BJ (cell line): Measurements from ENCODE around the gene MANF. TPM values are rescaled to one million over a fixed set of nuclear protein-coding genes. Genes with fewer than 3 reads are reported as not detected.
"Not testable (repeated sequence)": the region's sequence is repeated elsewhere in the genome, so short reads cannot be mapped to it uniquely, and the experiment has no call there.

Source experiments
- CTCF ChIA-PET: fragments of 350-600 bp; formaldehyde crosslinking; extraction: SDS; loops from one replicate; lab custom pipeline; 2021; ENCODE audit warnings: antibody characterized with exemption, inconsistent platforms; lab: Yijun Ruan, JAX
- POLR2A ChIA-PET: fragments of 300-600 bp; sonication (Branson Sonifier 250); formaldehyde crosslinking; extraction: SDS; loops from one replicate; lab custom pipeline; 2021; ENCODE audit warnings: antibody characterized with exemption; lab: Charles Lee
- DNase-seq: peaks from one replicate; pipeline ENCODE4 v3.0.0-alpha.2; 2011; ENCODE audit warnings: low read depth
- H3K27me3 ChIP-seq: 2 replicates; pipeline ENCODE4 v1.6.0; 2011; ENCODE audit warnings: low read length; ENCODE audit not compliant: control insufficient read depth, insufficient read depth
- H3K36me3 ChIP-seq: 2 replicates; pipeline ENCODE4 v1.5.1; 2011; ENCODE audit warnings: low read length; ENCODE audit not compliant: control insufficient read depth, insufficient read depth
- H3K4me3 ChIP-seq: 2 replicates; pipeline ENCODE4 v1.5.1; 2011; ENCODE audit warnings: low read depth, mild to moderate bottlenecking, control low read depth, low read length
- CTCF ChIP-seq: IDR thresholded peaks from 2 replicates; pipeline ENCODE4 v1.5.1; 2011; ENCODE audit warnings: low read depth, mild to moderate bottlenecking, control low read depth, inconsistent platforms, low read length, moderate library complexity; ENCODE audit not compliant: insufficient read depth
- polyA plus RNA-seq: library from polyadenylated mRNA; depleted of rRNA; stranded (reverse); fragments of >200 nt; gene quantifications from 2 replicates; pipeline ENCODE4 v1.2.3, GENCODE V29; 2011

The MANF gene
- polyA plus RNA-seq, 1 experiment: 21.5 TPM

GRCh38 chr3:51357856-51358255, 27.2 kb upstream of the MANF start:
- ChIA-PET CTCF (interaction anchor here (1.2 kb wide), 1 partner anchor 742 kb away, joined by 3 read pairs; no protein-coding TSS in a partner anchor), POLR2A (interaction anchor here (0.5 kb wide), 1 partner anchor 27 kb away, joined by 3 read pairs; the partner anchor contains the start of gene MANF)
- no peak overlapping the region for H3K4me3 ChIP-seq
- H3K27me3 ChIP-seq: peaks cover 2% of the 10 kb centered on the region; the same call in 1 of the 2 replicates
- DNase-seq: no peak
- no peak for TF ChIP-seq CTCF
- H3K36me3 ChIP-seq: no peaks in the 10 kb centered on the region

- Histone ChIP-seq H3K27me3 (peaks cover 2% of the 10 kb centered on the region; the same call in 1 of the 2 replicates), H3K36me3 (no peaks in the 10 kb centered on the region), H3K4me3 (no peak overlapping the region)
- no peak for TF ChIP-seq CTCF
- DNase-seq: no peak
- ChIA-PET POLR2A (no interaction called here), CTCF (interaction anchor here (0.6 to 1.2 kb wide), 4 partner anchors 21 to 743 kb away, joined by 3 read pairs; no protein-coding TSS in a partner anchor)
Observed at GRCh38 chr3:51358981-51359380, 26.1 kb upstream of the MANF start.

GRCh38 chr3:51360806-51361205, 24.3 kb upstream of the MANF start:
- H3K36me3 ChIP-seq: no peaks in the 10 kb centered on the region
- no peak for DNase-seq
- POLR2A ChIA-PET: no interaction called here
- peaks cover 2% of the 10 kb centered on the region; the same call in 1 of the 2 replicates for H3K27me3 ChIP-seq
- H3K4me3 ChIP-seq: no peak overlapping the region
- TF ChIP-seq CTCF: no peak
- CTCF ChIA-PET: interaction anchor here (0.8 to 2.3 kb wide), 3 partner anchors 9 to 745 kb away, joined by 3 to 11 read pairs (median 6); partner anchors contain the start of gene MAPKAPK3

- Histone ChIP-seq H3K27me3 (peaks cover 2% of the 10 kb centered on the region; the same call in 1 of the 2 replicates), H3K4me3 (no peak overlapping the region), H3K36me3 (no peaks in the 10 kb centered on the region)
- DNase-seq: no peak
- ChIA-PET CTCF (interaction anchor here (0.5 to 2.3 kb wide), 4 partner anchors 19 to 746 kb away, joined by 3 to 11 read pairs (median 4); partner anchors contain the start of gene MAPKAPK3), POLR2A (no interaction called here)
- TF ChIP-seq CTCF: no peak
Observed at GRCh38 chr3:51361746-51362145, 23.3 kb upstream of the MANF start.

GRCh38 chr3:51362476-51362875, 22.6 kb upstream of the MANF start:
- Histone ChIP-seq H3K4me3 (no peak overlapping the region), H3K27me3 (peaks cover 2% of the 10 kb centered on the region; the same call in 1 of the 2 replicates), H3K36me3 (no peaks in the 10 kb centered on the region)
- no peak for TF ChIP-seq CTCF
- POLR2A ChIA-PET: no interaction called here
- DNase-seq: no peak
- CTCF ChIA-PET: interaction anchor here (1.0 to 2.3 kb wide), 3 partner anchors 9 to 746 kb away, joined by 4 to 11 read pairs (median 6); partner anchors contain the start of gene MAPKAPK3

GRCh38 chr3:51368276-51368675, 16.8 kb upstream of the MANF start:
- H3K4me3 ChIP-seq, H3K27me3 ChIP-seq, DNase-seq, H3K36me3 ChIP-seq, POLR2A ChIA-PET: not testable (repeated sequence)
- CTCF ChIA-PET: interaction anchor here (1.0 to 5.1 kb wide), 4 partner anchors 21 to 753 kb away, joined by 4 to 106 read pairs (median 12); no protein-coding TSS in a partner anchor
